Aorta (tissue), 5 donors: Measurements from ENCODE around the gene CCDC92. TPM values are rescaled to one million over a fixed set of nuclear protein-coding genes. Genes with fewer than 3 reads are reported as not detected.

Experiments
- ATAC-seq: fragments of 200-7000 bp; cut with Tn5 transposase; one replicate; pipeline ENCODE4 v1.9.1; 2022; ENCODE audit warnings: moderate library complexity; ENCODE audit not compliant: low FRiP score
- DNase-seq, 2 donors: peaks; one replicate each; pipeline ENCODE4 v3.0.0-alpha.2; 2020
- H3K27ac ChIP-seq, 2 donors: one replicate each; pipeline ENCODE4 v1.5.1; 2013; ENCODE audit warnings: low read length in 2 of 2, mild to moderate bottlenecking in 2 of 2, moderate library complexity in 2 of 2, control low read depth in 1 of 2, inconsistent platforms in 1 of 2, low read depth in 1 of 2
- H3K27me3 ChIP-seq, 2 donors: one replicate each; pipeline ENCODE4 v1.6.1; 2013; ENCODE audit warnings: control low read depth in 1 of 2, low read length in 1 of 2, mild to moderate bottlenecking in 1 of 2, moderate library complexity in 1 of 2; ENCODE audit not compliant: insufficient read depth in 2 of 2, control insufficient read depth in 1 of 2
- H3K36me3 ChIP-seq, 2 donors: one replicate each; pipeline ENCODE4 v1.6.1; 2013; ENCODE audit warnings: control low read depth in 1 of 2, low read length in 1 of 2, mild to moderate bottlenecking in 1 of 2; ENCODE audit not compliant: insufficient read depth in 2 of 2, control insufficient read depth in 1 of 2
- H3K4me1 ChIP-seq, 2 donors: one replicate each; pipeline ENCODE4 v1.6.1; 2013; ENCODE audit warnings: low read length in 2 of 2, control low read depth in 1 of 2, mild to moderate bottlenecking in 1 of 2, moderate library complexity in 1 of 2; ENCODE audit not compliant: insufficient read depth in 2 of 2, control insufficient read depth in 1 of 2
- H3K4me3 ChIP-seq, 2 donors: one replicate each; pipeline ENCODE4 v1.5.1; 2013; ENCODE audit warnings: low read length in 2 of 2, control low read depth in 1 of 2, mild to moderate bottlenecking in 1 of 2
- H3K9me3 ChIP-seq: one replicate; pipeline ENCODE4 v1.6.1; 2013; ENCODE audit warnings: mild to moderate bottlenecking, low read length; ENCODE audit not compliant: control insufficient read depth
- WGBS, 2 donors: extraction: QIAGEN DNeasy Blood & Tissue Kit; methylation state at CpG; one replicate each; pipeline ENCODE4 v1.1.7; 2013; 5-methylcytosine and 5-hydroxymethylcytosine counted together
- intact Hi-C, 2 donors: fragments of 100-400 bp; cut with DNase I; formaldehyde crosslinking; loops; one replicate each; pipeline versions ENCODE4 v1.14.2 to v1.15.0; 2022
- polyA plus RNA-seq, 2 donors: library from polyadenylated mRNA; stranded (reverse); fragments of 200-250 nt; gene quantifications; one replicate each; pipeline ENCODE4 v1.2.3, GENCODE V29; 2013
- total RNA-seq, 2 donors: library from RNA; stranded (reverse); fragmentation: NEBNext Ultra II Directional; extraction: Animal tissue kit (Norgen Biotek cat#: 25700); gene quantifications; one replicate each; pipeline ENCODE4 v1.2.1, GENCODE V29; 2021
- donor health status: healthy with polysubstance abuse.
- donor health status: Bipolar disorder and iron deficiency.
- donor health status: DM: no; HTN: no; CAD: no.
- donor health status: DM: no; HTN: no; CAD: no.
- donor health status: DM: yes; HTN: yes; CAD: no.

Gene CCDC92
- total and polyA plus RNA-seq, 4 donors: 46.3 to 70.8 (median 59.4) TPM

GRCh38 chr12:123940627-123940966 is 32.0 kb downstream of the CCDC92 start:
- no peak for DNase-seq
- Histone ChIP-seq H3K9me3 (no peaks in the 10 kb centered on the region), H3K4me1 (no peaks in the 10 kb centered on the region), H3K4me3 (no peak overlapping the region), H3K36me3 (peaks cover 0 to 5% of the 10 kb centered on the region in 2 donors), H3K27me3 (no peaks in the 10 kb centered on the region), H3K27ac (no peak overlapping the region)
- ATAC-seq: no peak
- intact Hi-C loops: no loop called here
- WGBS, 2 donors: 94 to 97% methylated on average over 9 of the region's 9 CpGs

DNA sequence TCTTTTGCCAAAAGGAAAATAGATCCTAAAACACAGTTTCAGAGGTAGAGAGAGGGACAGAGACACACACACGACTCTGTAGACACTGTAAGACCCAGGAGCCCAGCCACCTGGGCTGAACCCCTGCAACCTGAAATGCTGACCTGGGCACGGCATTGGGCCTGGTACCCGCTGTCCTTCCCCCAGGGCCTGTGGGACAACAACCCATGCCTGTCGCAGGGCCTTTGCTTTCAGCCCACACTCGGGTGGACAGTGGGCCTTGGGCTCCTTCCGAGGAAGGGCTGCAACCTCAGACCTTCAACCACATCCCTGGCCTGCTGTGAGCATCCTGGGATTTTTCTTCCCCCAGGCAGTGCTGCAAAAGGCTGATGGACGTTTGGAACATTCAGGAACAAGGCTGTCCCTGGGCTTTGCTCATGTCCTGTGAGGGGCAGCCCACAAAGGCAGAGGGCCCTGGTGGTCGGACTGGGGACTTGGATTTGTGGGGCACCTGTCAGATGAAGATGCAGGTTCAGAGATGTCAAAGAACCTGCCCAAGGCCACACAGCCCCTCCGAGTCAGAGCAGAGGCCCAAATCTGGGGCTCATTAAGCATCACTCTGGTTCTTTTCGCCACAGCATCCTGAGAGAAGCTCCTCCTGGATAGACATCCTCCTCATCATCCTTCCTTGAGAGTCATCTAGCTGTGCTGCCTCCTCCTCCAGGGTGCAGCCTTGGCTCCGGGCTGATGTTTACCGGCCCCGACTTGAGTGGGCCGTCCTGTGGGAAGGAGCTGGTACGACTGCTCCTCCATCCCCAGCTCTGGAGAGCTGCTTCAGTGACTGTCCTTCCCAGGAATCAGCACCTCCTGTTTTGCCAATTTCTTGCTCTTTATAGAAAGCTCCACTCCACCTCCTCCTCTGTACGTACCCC is 32.7 kb downstream of the CCDC92 start:
- no peak for DNase-seq
- intact Hi-C loops: no loop called here
- H3K27me3 ChIP-seq: no peaks in the 10 kb centered on the region
- peaks cover 0 to 4% of the 10 kb centered on the region in 2 donors for H3K36me3 ChIP-seq
- WGBS, 2 donors: 91 to 92% methylated on average over 16 of the region's 16 CpGs
- H3K4me1 ChIP-seq: no peaks in the 10 kb centered on the region
- H3K4me3 ChIP-seq: no peak overlapping the region
- ATAC-seq: no peak
- H3K27ac ChIP-seq: no peak overlapping the region
- H3K9me3 ChIP-seq: no peaks in the 10 kb centered on the region

DNA sequence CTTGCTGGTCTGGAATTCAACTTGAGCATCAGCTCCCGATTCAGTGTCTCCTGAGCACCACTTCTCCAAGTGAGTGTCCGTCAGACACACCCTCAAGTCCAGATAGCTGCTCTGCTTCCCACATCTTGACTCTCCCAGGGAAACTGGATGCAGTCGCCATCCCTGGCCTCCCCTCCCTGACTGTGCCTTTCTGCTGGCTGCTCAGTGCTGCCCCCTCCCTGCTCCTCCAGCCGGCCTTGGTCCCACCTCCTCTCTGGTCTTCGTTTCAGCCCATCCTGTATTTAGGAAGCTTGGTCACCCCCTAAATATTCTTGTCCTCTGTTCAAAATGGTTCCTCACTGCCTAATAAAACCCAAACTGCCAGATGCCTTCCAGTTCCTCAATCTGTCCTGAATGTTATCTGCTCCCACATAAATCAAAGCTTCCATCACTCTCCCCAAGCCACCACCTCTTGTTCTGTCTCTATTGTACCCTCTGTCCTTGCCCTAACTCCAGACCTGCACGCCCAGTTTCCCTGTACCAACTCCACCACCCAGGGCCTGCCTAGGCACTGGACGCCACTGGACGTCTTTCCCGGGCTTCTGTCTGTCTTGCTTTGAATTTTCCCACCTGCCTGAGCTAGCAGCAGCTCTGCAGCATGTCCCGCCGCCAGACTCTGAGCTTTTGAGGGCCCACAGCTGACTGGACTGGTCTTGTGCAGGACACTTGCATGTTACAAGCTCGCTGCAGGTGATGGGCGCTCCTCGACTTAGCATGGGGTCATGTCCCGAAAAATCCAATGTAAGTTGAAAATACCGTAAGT is 33.8 kb downstream of the CCDC92 start:
- Histone ChIP-seq H3K4me3 (no peak overlapping the region), H3K27me3 (no peaks in the 10 kb centered on the region), H3K4me1 (no peaks in the 10 kb centered on the region), H3K9me3 (no peaks in the 10 kb centered on the region), H3K36me3 (peaks cover 0 to 5% of the 10 kb centered on the region in 2 donors), H3K27ac (no peak overlapping the region)
- intact Hi-C loops: no loop called here
- WGBS, 2 donors: 88 to 89% methylated on average over 16 of the region's 16 CpGs
- ATAC-seq (no peak), DNase-seq (no peak)

DNA sequence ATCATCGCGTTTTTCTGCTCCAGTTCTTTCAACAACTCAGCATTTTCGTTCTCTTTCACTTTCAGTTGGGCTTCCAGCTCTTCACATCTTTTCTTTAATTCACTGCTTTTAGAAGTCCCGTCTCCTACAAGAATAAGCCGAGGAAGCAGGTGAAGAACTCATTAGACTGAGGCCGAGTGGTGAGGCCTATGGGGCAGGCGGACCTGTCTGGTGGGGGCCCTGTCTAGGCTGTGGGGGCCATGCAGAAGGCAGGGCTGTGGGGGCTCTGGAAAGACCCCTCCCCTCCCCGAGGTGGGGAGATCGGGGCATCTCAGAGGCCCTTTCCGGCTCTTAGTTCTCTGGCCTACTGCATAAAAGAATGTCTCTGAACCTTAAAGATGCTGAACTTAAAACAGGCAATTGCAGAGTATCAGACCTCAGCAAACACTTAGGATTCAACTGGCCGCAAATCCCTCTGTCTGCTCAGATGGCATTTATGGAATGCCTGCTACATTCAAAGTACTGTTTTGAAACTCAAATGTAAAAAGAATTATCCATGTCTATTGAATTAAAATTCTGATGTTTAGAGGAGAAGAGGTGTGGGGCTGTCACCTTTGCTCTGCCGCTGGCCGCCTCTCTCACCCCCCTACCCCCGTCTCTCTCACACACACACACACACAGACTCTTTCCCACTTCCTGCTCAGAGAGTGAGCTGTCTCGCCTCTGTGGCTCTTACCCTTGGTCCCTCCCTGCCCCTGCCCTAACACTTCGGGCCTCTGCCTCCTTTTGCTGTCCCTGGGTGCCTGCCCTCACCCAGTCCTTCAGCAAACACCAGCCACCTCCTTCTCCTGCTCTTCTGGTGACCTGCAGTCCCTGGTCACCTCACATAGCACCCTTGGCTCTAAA is 34.7 kb downstream of the CCDC92 start:
- WGBS, 2 donors: 73 to 81% methylated on average over 16 of the region's 16 CpGs
- ATAC-seq (no peak), DNase-seq (no peak)
- Histone ChIP-seq H3K36me3 (peaks cover 0 to 5% of the 10 kb centered on the region in 2 donors), H3K27me3 (no peaks in the 10 kb centered on the region), H3K4me1 (no peaks in the 10 kb centered on the region), H3K9me3 (peaks cover 1% of the 10 kb centered on the region), H3K27ac (no peak overlapping the region), H3K4me3 (no peak overlapping the region)
- intact Hi-C loops: no loop called here

DNA sequence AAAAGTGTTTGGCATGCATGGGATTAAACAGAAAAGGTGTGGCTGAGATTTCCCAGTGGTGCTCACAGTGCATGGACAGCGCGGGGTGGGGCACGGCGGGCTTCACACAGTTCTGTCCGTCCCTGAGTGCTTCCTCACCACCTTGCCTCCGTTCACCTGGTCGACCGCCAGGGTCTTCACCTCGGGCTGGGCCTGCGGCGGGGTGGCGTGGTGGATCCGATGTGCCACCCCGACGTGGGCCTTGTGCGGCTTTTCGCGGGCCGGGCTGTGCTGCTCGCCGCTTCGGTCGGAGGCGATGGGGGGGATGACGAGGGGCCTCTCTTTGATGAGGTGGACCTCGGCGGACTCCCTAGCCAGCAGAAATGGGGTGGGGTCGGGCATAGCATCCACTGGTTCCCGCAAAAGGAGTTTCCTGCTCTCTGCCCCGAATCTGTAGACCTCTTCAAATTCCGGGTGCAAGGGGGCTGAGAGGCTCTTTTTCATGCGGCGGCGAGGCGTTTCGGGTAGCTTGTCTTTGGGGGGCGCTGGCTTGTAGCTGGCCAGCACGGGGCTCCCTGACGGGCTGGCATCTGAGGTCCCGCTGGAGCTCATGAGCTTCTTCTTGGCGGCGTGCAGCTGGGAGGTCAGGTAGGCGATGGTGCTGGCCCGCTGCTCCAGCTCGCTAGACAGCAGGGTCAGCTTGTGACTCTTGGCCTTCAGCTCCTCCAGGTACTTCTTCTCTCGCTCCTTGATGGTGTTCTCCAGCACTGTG is 35.5 kb downstream of the CCDC92 start:
- 97% methylated on average over 46 of the region's 46 CpGs for WGBS, 2 donors
- H3K9me3 ChIP-seq: peaks cover 1% of the 10 kb centered on the region
- no peaks in the 10 kb centered on the region for H3K4me1 ChIP-seq
- ATAC-seq: no peak
- H3K4me3 ChIP-seq: no peak overlapping the region
- peaks cover 0 to 5% of the 10 kb centered on the region in 2 donors for H3K36me3 ChIP-seq
- DNase-seq: no peak
- H3K27me3 ChIP-seq: no peaks in the 10 kb centered on the region
- intact Hi-C loops: no loop called here
- no peak overlapping the region for H3K27ac ChIP-seq

GRCh38 chr12:123936471-123936870 is 36.2 kb downstream of the CCDC92 start:
- intact Hi-C loops: no loop called here
- ATAC-seq: no peak
- Histone ChIP-seq H3K27me3 (no peaks in the 10 kb centered on the region), H3K4me3 (no peak overlapping the region), H3K9me3 (peaks cover 1% of the 10 kb centered on the region), H3K27ac (no peak overlapping the region), H3K36me3 (peaks cover 0 to 5% of the 10 kb centered on the region in 2 donors), H3K4me1 (no peaks in the 10 kb centered on the region)
- 95% methylated on average over 18 of the region's 18 CpGs for WGBS, 2 donors
- DNase-seq: no peak

GRCh38 chr12:123935956-123936355 is 36.7 kb downstream of the CCDC92 start:
- Histone ChIP-seq H3K27ac (no peak overlapping the region), H3K4me1 (no peaks in the 10 kb centered on the region), H3K9me3 (peaks cover 1% of the 10 kb centered on the region), H3K27me3 (no peaks in the 10 kb centered on the region), H3K36me3 (peaks cover 0 to 5% of the 10 kb centered on the region in 2 donors), H3K4me3 (no peak overlapping the region)
- no peak for ATAC-seq
- WGBS, 2 donors: 63 to 75% methylated on average over 7 of the region's 7 CpGs
- intact Hi-C loops: no loop called here
- DNase-seq: no peak

- H3K27ac ChIP-seq: no peak overlapping the region
- no peak overlapping the region for H3K4me3 ChIP-seq
- intact Hi-C loops: no loop called here
- DNase-seq: no peak
- H3K36me3 ChIP-seq: peaks cover 0 to 5% of the 10 kb centered on the region in 2 donors
- WGBS, 2 donors: 87 to 88% methylated on average over 9 of the region's 9 CpGs
- H3K4me1 ChIP-seq: no peaks in the 10 kb centered on the region
- ATAC-seq: no peak
- H3K27me3 ChIP-seq: no peaks in the 10 kb centered on the region
- peaks cover 1% of the 10 kb centered on the region for H3K9me3 ChIP-seq
Measured at GRCh38 chr12:123934829-123935228, 37.8 kb downstream of the CCDC92 start.
